HepG2 (cell line): Measurements from ENCODE around the gene LRRC73. TPM values are rescaled to one million over a fixed set of nuclear protein-coding genes. Genes with fewer than 3 reads are reported as not detected.
A peak's percentile ranks its signal among the peaks of the same experiment; 100 is the strongest.

ENCODE experiments used
- ATAC-seq: fragments of 200-7000 bp; cut with Tn5 transposase; 3 replicates; pipeline ENCODE4 v1.9.1; 2020; ENCODE audit warnings: mild to moderate bottlenecking, moderate library complexity
- Bru-seq: library from RNA; stranded (reverse); fragments of 400-500 nt; gene quantifications from one replicate; lab custom pipeline; 2021; lab: Mats Ljungman, UMichigan
- BruChase-seq, 2 experiments: library from RNA; stranded (reverse); fragments of 400-500 nt; gene quantifications; one replicate each; lab custom pipeline; 2021; lab: Mats Ljungman, UMichigan
- BruUV-seq: library from RNA; stranded (reverse); fragments of 400-500 nt; replicated peaks from 2 replicates; lab custom pipeline; 2021; lab: Mats Ljungman, UMichigan
- CTCF ChIA-PET: fragments of 300-600 bp; formaldehyde crosslinking; extraction: SDS; loops from one replicate; lab custom pipeline; 2021; ENCODE audit warnings: low total read pairs, inconsistent platforms, low intra/inter-chr PET ratio; lab: Yijun Ruan, JAX
- POLR2A ChIA-PET: fragments of 350-600 bp; sonication (Branson Sonifier 250); formaldehyde crosslinking; loops from one replicate; lab custom pipeline; 2020; ENCODE audit warnings: antibody characterized with exemption, inconsistent platforms; lab: Yijun Ruan, JAX
- DNase-seq: peaks from one replicate; pipeline ENCODE4 v3.0.0-alpha.2; 2015; ENCODE audit warnings: low spot score
- FAIRE-seq: peaks from 3 replicates; lab custom pipeline; 2011; peaks lifted over from hg19 to GRCh38; lab: Jason Lieb, UNC
- H2AFZ ChIP-seq: one replicate; pipeline ENCODE4 v1.6.1; 2011; ENCODE audit warnings: low read length, inconsistent platforms
- H3K27ac ChIP-seq: fragments of 300-600 bp; 3 replicates; pipeline ENCODE4 v1.8.0; 2011; ENCODE audit warnings: mixed run types, mild to moderate bottlenecking, mixed read lengths, low read length, inconsistent platforms; ENCODE audit not compliant: insufficient read depth; ENCODE audit errors: extremely low read length
- H3K27me3 ChIP-seq, 2 experiments: fragments of 200-600 bp in 1 of 2; 2 replicates in 1 of 2; 3 replicates in 1 of 2; pipeline versions ENCODE4 v1.6.0 to v1.8.0; 2011; ENCODE audit warnings: low read length in 2 of 2, mild to moderate bottlenecking in 2 of 2, moderate library complexity in 2 of 2, inconsistent platforms in 1 of 2; ENCODE audit not compliant: insufficient read depth in 2 of 2, control insufficient read depth in 1 of 2
- H3K36me3 ChIP-seq, 2 experiments: fragments of 200-600 bp in 1 of 2; replicated peaks in 1 of 2; 2 replicates in 1 of 2; 3 replicates in 1 of 2; pipeline versions ENCODE4 v1.5.1 to v1.8.0; 2011; ENCODE audit warnings: low read length in 2 of 2, inconsistent platforms in 1 of 2; ENCODE audit not compliant: insufficient read depth in 2 of 2, control insufficient read depth in 1 of 2
- H3K4me1 ChIP-seq: 2 replicates; pipeline ENCODE4 v1.5.1; 2012; ENCODE audit warnings: low read length, inconsistent platforms; ENCODE audit not compliant: insufficient read depth
- H3K4me2 ChIP-seq: 2 replicates; pipeline ENCODE4 v1.6.0; 2011; ENCODE audit warnings: low read depth, low read length, inconsistent platforms
- H3K4me3 ChIP-seq, 3 experiments: fragments of 200-600 bp in 1 of 3; sonication (generic), shearing (Covaris generic) in 1 of 3; replicated peaks in 1 of 3; 2 replicates each; pipeline ENCODE4 v1.5.1; 2011 to 2016; ENCODE audit warnings: low read length in 3 of 3, inconsistent platforms in 2 of 3, low read depth in 2 of 3, mild to moderate bottlenecking in 2 of 3, control low read depth in 1 of 3, mixed read lengths in 1 of 3; ENCODE audit not compliant: insufficient read depth in 1 of 3
- H3K79me2 ChIP-seq: one replicate; pipeline ENCODE4 v1.6.1; 2011; ENCODE audit warnings: low read length, inconsistent platforms; ENCODE audit not compliant: insufficient read depth
- H3K9ac ChIP-seq: 2 replicates; pipeline ENCODE4 v1.6.0; 2011; ENCODE audit warnings: mild to moderate bottlenecking, low read depth, low read length, inconsistent platforms; ENCODE audit not compliant: insufficient read depth
- H3K9me3 ChIP-seq: 2 replicates; pipeline ENCODE4 v1.5.1; 2012; ENCODE audit warnings: mild to moderate bottlenecking, low read length
- H4K20me1 ChIP-seq: 2 replicates; pipeline ENCODE4 v1.6.0; 2011; ENCODE audit warnings: inconsistent platforms, mild to moderate bottlenecking, low read length, moderate library complexity; ENCODE audit not compliant: insufficient read depth
- MED8 ChIP-seq: sonication (generic); formaldehyde crosslinking; IDR thresholded peaks from 2 replicates; pipeline ENCODE4 v1.8.1; 2023; ENCODE audit warnings: mild to moderate bottlenecking, missing genetic modification reagents; ENCODE audit not compliant: insufficient replicate concordance
- MTA1 ChIP-seq: sonication (generic); formaldehyde crosslinking; IDR thresholded peaks from 2 replicates; pipeline ENCODE4 v1.4.0; 2020; ENCODE audit warnings: missing genetic modification reagents, mild to moderate bottlenecking, borderline replicate concordance
- NFE2L2 ChIP-seq: fragments of 150-350 bp; IDR thresholded peaks from 2 replicates; pipeline ENCODE4 v1.6.1; 2014; ENCODE audit warnings: low read length
- PRMT3 ChIP-seq: sonication (generic); formaldehyde crosslinking; IDR thresholded peaks from 2 replicates; pipeline ENCODE4 v1.8.1; 2022; ENCODE audit warnings: low read depth, mild to moderate bottlenecking, moderate library complexity, missing genetic modification reagents, borderline replicate concordance
- ZBTB4 ChIP-seq: sonication (generic); formaldehyde crosslinking; IDR thresholded peaks from 2 replicates; pipeline ENCODE4 v1.4.0; 2020; ENCODE audit warnings: missing genetic modification reagents, mild to moderate bottlenecking, borderline replicate concordance
- ZNF530 ChIP-seq: sonication (generic); formaldehyde crosslinking; IDR thresholded peaks from 2 replicates; pipeline ENCODE4 v1.5.0; 2020; ENCODE audit warnings: low read depth, mild to moderate bottlenecking, missing genetic modification reagents
- ZNF607 ChIP-seq: sonication (generic); formaldehyde crosslinking; IDR thresholded peaks from 2 replicates; pipeline ENCODE4 v1.5.1; 2020; ENCODE audit warnings: missing genetic modification reagents, mild to moderate bottlenecking, borderline replicate concordance
- ZNF644 ChIP-seq: IDR thresholded peaks from 2 replicates; pipeline ENCODE4 v1.6.1; 2016; ENCODE audit warnings: low read depth
- WGBS: methylation state at CpG from one replicate; pipeline ENCODE4 v1.1.6; 2017; ENCODE audit warnings: low lambda C conversion rate; 5-methylcytosine and 5-hydroxymethylcytosine counted together
- in situ Hi-C: cut with HindIII; loops from 2 replicates; pipeline ENCODE4 v1.10.0; 2017; ENCODE audit warnings: low pct_unique_long_range_greater_than_20kb; ENCODE audit not compliant: extremely low pct_ligation_motif_present
- intact Hi-C: fragments of 100-400 bp; cut with micrococcal nuclease; formaldehyde crosslinking; loops from one replicate; pipeline ENCODE4 v1.10.0; 2022; ENCODE audit not compliant: unreplicated experiment
- long read RNA-seq, 2 experiments: library from RNA in 1 of 2; library from polyadenylated mRNA in 1 of 2; stranded (forward) in 1 of 2; unstranded in 1 of 2; transcript quantifications; one replicate each; pipeline ENCODE4 v2.0.0, GENCODE V29; 2019 to 2022
- polyA minus RNA-seq, 3 experiments: library from RNA; depleted of rRNA, polyadenylated mRNA; stranded (reverse); fragments of >200 nt; gene quantifications; 2 replicates each; pipeline ENCODE4 v1.2.3, GENCODE V29; 2011; ENCODE audit warnings: low replicate concordance in 1 of 3
- polyA plus RNA-seq, 8 experiments: library from polyadenylated mRNA; depleted of rRNA in 3 of 8; stranded (reverse) in 7 of 8; unstranded in 1 of 8; fragments of >200 nt; fragmentation: Illumina TruSeq in 4 of 8; extraction: Trizol in 4 of 8; gene quantifications; 2 replicates each; pipeline versions ENCODE4 v1.2.1 to v1.2.3, GENCODE V29; 2011 to 2016; ENCODE audit warnings: low read depth in 4 of 8, missing spikeins in 1 of 8, mixed read lengths in 1 of 8; ENCODE audit not compliant: insufficient read depth in 1 of 8
- total RNA-seq, 5 experiments: library from RNA; depleted of rRNA; stranded (reverse); fragments of >200 nt; fragmentation: Illumina TruSeq; extraction: Trizol; gene quantifications; 2 replicates each; pipeline ENCODE4 v1.2.3, GENCODE V29; 2016; ENCODE audit warnings: low read depth in 1 of 5

LRRC73 gene
- total RNA-seq (2016; rRNA removed; fragmentation: Illumina TruSeq; extraction: Trizol) = 0.11 and 0.17 TPM in 2 replicates
- total RNA-seq (2016; cell fraction: cytosol; rRNA removed; fragmentation: Illumina TruSeq; extraction: Trizol; ENCODE audit: low read depth) = 0.20 TPM in 1 of 2 replicates, not detected in the other
- 0.16 and 0.22 TPM in 2 replicates for total RNA-seq (2016; cell fraction: insoluble cytoplasmic fraction; rRNA removed; fragmentation: Illumina TruSeq; extraction: Trizol)
- total RNA-seq (2016; cell fraction: membrane; rRNA removed; fragmentation: Illumina TruSeq; extraction: Trizol) = 0.25 and 0.45 TPM in 2 replicates
- total RNA-seq (2016; cell fraction: nucleus; rRNA removed; fragmentation: Illumina TruSeq; extraction: Trizol) = 0.28 TPM in 1 of 2 replicates, not detected in the other
- 0.08 and 0.12 TPM in 2 replicates for polyA plus RNA-seq (2011; rRNA removed)
- polyA plus RNA-seq (2011; cell fraction: cytosol; rRNA removed) = 0.05 and 0.11 TPM in 2 replicates
- polyA plus RNA-seq (2011; cell fraction: nucleus; rRNA removed) = 0.28 and 0.39 TPM in 2 replicates
- polyA plus RNA-seq (2012) = 0.12 and 0.17 TPM in 2 replicates
- polyA plus RNA-seq (2016; cell fraction: cytosol; fragmentation: Illumina TruSeq; extraction: Trizol; ENCODE audit: low read depth) = 0.10 and 0.14 TPM in 2 replicates
- polyA plus RNA-seq (2016; cell fraction: insoluble cytoplasmic fraction; fragmentation: Illumina TruSeq; extraction: Trizol; ENCODE audit: low read depth) = 0.19 and 0.41 TPM in 2 replicates
- 0.17 and 0.19 TPM in 2 replicates for polyA plus RNA-seq (2016; cell fraction: membrane; fragmentation: Illumina TruSeq; extraction: Trizol; ENCODE audit: low read depth)
- polyA plus RNA-seq (2016; cell fraction: nucleus; fragmentation: Illumina TruSeq; extraction: Trizol; ENCODE audit: insufficient read depth, low read depth) = not detected in 2 replicates
- 0.06 and 0.09 TPM in 2 replicates for polyA minus RNA-seq (2011; rRNA and poly(A)+ RNA removed; ENCODE audit: low replicate concordance)
- polyA minus RNA-seq (2011; cell fraction: cytosol; rRNA and poly(A)+ RNA removed) = not detected in 2 replicates
- polyA minus RNA-seq (2011; cell fraction: nucleus; rRNA and poly(A)+ RNA removed) = 0.50 and 0.77 TPM in 2 replicates
- Bru-seq, nascent RNA = percentile 29 among the genes with signal in this experiment
- percentile 20 among the genes with signal in this experiment for BruChase-seq, experiment 1, labeled RNA remaining after a 6-hour chase
- percentile 29 among the genes with signal in this experiment for BruChase-seq, experiment 2, labeled RNA remaining after a 2-hour chase
- long read RNA-seq, experiment 1 = 0 reads
- long read RNA-seq, experiment 2, partial matches to known transcripts = 0 of 1 reads
- long read RNA-seq, experiment 2, other reads (novel, unspliced or antisense) = 0 of 1 reads

GRCh38 chr6:43509984-43510826 is at the start of gene LRRC73:
LRRC73 (minus strand) TSS chr6:43510346; CDS start chr6:43509785, 561 bp downstream.
- H3K27ac ChIP-seq = no peak within 1 kb of the TSS
- 35% methylated on average over 64 of the region's 96 CpGs for WGBS
- no peaks in the 10 kb centered on the region; the same call in 1 of the 2 replicates for H4K20me1 ChIP-seq
- no peak within 1 kb of the TSS for H2AFZ ChIP-seq
- BruUV-seq = no TSS peak
- no peaks in the 10 kb centered on the region for H3K9me3 ChIP-seq
- CTCF ChIA-PET = no interaction called here
- H3K4me1 ChIP-seq = peaks cover 57% of the 10 kb centered on the region
- in situ Hi-C loops (no loop called here), intact Hi-C loops (loop anchor here (5.0 kb wide), 2 partner anchors 123 to 248 kb away; no protein-coding TSS in a partner anchor)
- H3K27me3 ChIP-seq = peaks cover 3 to 7% of the 10 kb centered on the region in 2 experiments; a peak in 4 of 5 replicates
- ATAC-seq (peak; percentile 71), DNase-seq (peak; percentile 64), FAIRE-seq (no peak)
- H3K4me3 ChIP-seq = peak within 1 kb of the TSS; percentile 61 to 74 (median 69)
- H3K9ac ChIP-seq = peak within 1 kb of the TSS; percentile 49
- H3K36me3 ChIP-seq = peaks cover 17 to 34% of the 10 kb centered on the region in 2 experiments
- H3K4me2 ChIP-seq = peak within 1 kb of the TSS; percentile 82
- POLR2A ChIA-PET = interaction anchor here (1.0 to 1.9 kb wide), 14 partner anchors 11 to 141 kb away, joined by 3 to 13 read pairs (median 5); partner anchors contain the start of genes ABCC10, DLK2, GTPBP2 and POLH
- peaks cover 10% of the 10 kb centered on the region for H3K79me2 ChIP-seq
- TF ChIP-seq ZNF530 (no peak; the same call in 1 of the 2 replicates), NFE2L2 (no peak), MTA1 (CRISPR knock-in tag) (peak; percentile 82), ZNF644 (CRISPR knock-in tag) (no peak), ZNF607 (CRISPR knock-in tag) (peak; percentile 54; the same call in 1 of the 2 replicates), PRMT3 (CRISPR knock-in tag) (no peak), ZBTB4 (CRISPR knock-in tag) (peak; percentile 97), MED8 (CRISPR knock-in tag) (peak; percentile 80)
